HG03460 (cell line): ENCODE measurements around the gene SCGB1C2.

Experiments
- ATAC-seq: cut with Tn5 transposase; IDR thresholded peaks from one replicate; pipeline ENCODE4 v1.9.1; 2021; ENCODE audit not compliant: unreplicated experiment

The SCGB1C2 gene

DNA sequence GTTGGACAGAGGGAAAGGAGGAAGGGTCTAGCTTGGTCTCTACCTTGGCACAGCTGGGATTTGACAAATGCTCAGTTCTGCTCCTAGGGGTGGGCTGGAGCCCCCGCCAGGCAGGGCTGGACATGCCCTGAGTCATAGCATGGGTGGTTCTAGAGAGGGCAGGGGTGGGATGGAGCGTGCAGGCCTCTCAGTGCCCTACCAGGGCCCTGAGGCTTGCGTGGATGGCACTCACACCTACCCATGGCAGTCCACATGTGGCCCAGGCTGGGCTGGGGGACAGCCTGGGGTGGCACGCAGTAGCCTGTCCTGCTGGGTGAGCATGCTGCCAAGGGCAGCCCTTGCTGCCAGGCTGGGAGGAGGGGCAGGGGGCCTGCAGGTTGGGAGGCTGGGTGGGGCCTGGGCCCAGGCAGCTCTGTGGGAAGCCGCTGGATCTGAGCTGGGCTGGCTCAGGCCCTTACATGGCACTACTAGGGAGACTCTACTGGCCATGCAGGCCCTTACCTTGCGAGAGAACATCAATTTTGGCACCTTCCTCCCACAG is 32.8 kb downstream of the SCGB1C2 start:
- no peak for ATAC-seq

DNA sequence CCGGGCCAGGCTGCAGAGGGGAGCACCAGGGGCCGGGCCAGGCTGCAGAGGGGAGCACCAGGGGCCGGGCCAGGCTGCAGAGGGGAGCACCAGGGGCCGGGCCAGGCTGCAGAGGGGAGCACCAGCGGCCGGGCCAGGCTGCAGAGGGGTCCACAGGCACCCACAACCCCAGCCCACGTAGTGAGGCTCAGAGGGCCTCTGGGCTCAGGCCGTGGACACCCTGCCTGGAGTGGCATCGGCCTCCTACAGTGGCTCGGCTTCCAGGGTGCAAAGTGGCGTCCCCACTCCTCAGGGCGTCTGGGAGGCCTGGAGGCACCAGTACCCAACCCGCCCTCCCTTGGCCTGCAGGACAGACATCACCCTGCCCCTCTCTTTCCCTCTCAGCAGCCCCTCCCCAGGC is 34.5 kb downstream of the SCGB1C2 start:
- no peak for ATAC-seq

DNA sequence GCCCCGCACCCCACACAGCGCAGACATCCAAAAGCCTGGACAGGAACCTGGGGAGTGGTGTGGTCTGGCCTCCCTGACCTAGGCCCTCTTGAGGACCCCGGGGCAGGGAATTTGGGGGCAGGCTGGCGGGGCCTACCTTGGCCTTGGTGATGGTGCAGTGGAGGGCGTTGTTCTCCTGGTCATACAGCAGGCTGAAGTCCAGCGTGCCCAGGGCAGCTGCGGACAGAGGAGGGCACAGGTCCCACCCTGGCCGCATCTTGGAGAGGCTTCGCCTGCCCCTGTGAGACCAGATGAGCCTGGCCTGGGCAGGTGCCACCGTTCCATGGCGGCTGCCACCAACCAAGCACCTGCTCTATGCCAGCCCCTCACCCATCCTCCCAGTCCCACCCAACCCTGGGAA is 35.0 kb downstream of the SCGB1C2 start:
- no peak for ATAC-seq

DNA sequence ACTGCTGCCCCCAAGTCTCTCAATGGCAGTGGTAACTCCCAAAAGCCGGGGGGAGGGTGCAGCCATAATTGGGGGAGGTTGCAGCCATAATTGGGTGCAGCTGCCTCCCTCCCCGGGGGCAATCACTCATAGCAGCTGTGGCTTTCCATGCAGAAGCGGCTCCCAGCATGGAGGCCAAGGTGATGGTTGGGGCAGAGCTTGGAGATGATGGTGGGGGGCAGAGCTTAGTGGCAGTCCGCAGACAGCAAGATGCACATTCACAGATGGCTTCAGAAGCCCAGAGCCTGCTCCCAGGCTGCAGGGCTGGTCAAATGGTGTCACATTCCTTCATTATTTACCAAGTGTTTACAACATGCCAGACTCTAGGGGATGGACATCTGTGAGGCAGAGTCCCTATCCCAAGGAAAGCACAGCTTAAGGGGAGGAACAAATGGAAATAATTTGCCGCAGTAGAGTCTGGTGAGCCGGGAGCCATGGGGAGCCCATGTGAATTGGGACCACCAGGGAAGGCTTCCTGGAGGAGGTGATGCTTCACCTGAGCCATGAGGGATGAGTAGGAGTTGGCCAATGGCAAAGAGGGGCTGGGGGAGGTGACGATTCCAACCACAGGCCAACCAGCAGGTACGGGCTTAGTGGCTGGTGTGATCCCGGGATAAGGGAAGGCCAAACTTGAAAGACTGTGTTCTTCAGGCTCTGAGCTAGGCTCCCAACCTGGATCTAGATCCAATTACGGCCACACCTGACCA is 36.0 kb downstream of the SCGB1C2 start:
- no peak for ATAC-seq

DNA sequence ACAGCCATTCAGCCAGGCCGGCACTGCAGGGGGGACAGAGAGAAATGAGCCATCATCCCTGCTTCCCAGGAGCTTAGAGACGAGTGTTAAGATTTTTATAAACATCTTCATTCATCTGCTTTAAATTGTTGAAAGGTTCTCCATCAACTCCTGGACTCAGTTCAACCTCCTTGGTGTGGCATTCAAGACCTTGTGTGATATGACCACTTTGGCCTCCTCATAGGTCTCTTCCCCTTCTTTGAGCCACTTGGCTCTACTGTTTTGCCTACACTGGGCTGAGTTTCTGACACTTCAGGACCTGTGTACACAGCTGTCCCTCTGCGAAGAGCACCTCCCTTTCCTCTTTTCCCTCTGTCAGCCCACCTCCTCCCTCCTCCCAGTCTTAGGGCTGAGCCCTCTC is 39.8 kb downstream of the SCGB1C2 start:
- no peak for ATAC-seq

DNA sequence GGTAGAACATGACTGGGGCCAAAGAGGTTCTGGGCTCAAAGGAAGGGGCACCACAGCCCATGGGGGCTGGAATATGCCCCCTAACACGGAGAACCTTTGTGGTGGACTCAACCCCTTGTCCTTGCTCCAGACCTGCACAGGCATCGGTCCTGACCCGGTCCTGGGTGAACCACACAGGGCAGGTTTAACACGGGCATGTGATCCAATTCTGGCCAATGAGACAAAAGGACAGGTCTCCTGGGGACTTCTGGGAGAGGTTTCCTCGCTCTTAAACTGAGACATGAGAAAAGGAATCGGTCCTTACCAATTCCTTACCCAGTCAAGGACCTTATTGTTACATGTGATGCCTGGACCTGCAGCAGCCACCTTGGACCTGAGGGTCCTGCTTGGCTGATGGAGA is 40.4 kb downstream of the SCGB1C2 start:
- ATAC-seq = no peak

DNA sequence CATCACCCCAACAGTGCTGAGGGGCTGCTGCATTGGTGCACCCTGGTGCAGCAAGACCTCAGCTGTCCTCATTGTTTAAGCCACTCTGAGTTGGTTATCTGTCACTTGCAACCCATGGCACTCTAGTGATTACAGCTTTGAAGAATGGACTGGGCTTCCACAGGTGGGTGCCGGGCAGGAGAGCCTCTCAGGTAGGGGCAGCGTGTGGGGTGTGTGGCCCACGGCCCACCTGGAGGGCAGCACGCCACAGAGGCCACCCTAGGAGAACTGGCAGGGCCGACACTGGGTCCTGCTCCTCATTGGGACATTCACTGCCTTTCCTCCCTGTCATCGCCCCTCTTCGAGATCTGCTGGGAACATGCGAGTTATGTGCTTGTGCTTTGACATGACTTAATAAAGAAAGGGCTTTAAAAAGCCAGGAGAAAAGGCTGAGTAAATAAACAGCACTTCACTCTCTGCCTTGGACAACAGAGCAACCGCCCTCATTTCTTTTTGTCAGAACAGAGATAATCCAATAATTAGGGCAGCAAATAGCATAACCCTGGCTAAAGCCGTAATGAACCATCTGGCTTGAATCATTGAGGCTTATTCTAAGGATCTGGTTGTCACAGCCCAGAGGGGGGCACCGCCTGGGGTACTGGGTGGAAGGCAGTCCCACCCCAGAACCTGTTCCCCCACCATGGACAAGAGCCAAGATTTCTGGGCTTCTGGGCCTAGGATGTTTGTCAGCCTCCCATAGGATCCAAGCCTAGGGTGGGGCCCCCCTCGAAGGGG is 41.1 kb downstream of the SCGB1C2 start:
- no peak for ATAC-seq

DNA sequence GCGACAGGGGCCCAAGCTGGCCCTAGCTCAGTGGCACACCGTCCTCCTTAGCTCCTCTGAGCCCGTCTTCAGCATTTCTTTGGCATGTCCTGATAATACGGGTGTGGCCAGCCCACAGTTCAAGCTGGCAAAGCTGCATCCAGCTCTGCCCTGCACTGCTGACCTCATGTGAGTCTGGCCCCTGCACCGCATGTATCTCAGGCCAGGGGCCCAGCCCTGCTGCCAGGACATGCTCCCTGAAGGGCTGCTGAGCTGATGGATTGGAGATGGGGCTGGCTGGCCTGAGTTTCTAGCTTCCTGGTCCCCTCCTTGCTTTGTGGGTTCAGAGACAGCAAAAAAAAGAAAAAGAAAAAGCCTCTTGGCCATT is 41.7 kb downstream of the SCGB1C2 start:
- no peak for ATAC-seq

DNA sequence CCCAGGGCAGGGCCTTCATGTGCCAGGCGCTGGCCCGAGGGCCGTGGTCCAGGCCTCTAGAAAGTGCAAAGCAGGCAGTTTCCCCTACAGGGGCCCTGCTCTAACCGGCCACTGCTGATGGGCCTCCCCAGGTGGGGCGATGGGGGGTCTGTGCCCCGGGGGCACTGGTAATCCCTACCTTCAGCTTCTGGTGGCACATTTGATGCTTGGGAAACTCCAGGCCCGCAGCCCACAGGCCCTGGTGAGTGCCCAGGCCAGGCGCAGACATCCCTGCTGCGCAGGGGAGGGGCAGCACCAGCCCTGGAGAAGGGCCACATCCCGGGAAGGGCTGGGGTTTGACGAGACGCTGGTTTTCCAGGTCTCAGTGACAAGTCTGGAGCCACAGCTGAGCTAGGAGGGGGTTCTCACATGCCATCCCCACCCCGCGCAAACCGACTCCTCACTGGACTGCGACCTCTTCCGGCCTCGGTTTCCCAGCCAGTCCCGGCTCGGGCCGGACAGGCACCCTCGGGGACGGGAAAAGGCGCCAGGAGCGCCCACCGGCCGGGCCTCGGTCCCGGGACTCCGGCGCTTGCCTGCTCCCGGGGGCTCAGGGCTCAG is 42.5 kb downstream of the SCGB1C2 start:
- no peak for ATAC-seq

DNA sequence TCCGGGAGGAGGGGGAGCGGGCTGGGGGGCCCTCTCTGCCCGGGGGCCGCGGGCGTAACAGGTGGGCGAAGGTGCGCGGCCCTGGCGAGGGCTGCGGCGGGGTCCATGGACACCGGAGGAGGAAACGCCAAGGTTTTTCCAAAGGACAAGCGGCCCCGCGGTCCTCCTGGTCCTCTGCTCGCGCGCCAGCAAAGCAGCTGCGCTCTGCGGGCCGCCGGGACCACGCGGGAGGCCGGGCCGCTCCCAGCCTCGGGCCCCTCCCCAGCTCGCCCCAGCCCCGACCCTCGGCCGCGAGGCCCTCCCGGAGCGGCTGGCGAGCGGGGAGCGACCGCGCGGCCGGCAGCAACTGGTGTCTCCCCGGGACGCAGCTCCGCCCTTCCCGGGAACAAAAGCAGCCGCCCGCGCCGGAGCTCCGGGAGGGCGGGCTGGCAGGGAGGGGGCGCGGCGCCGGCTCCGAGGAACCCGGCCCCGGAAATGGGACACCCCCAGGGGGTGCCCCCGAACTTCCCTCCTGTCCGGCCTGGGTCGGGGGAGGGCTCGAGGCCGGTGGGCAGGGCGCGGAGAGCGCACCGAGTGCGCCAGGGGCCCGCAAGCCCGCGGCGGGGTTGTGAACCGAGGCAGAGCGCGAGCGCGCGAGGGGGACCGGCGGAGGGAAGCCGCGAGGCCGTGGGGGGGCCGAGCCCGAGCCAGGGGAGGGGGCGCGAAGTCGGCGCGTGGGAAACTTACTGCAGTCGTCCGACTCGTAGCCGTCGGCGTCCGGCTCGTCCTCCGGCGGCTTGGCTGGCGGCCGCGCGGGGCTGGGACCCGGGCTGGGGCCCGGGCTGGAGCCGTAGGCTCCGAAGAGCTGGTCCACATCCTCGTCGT is 43.2 kb downstream of the SCGB1C2 start:
- no peak for ATAC-seq

DNA sequence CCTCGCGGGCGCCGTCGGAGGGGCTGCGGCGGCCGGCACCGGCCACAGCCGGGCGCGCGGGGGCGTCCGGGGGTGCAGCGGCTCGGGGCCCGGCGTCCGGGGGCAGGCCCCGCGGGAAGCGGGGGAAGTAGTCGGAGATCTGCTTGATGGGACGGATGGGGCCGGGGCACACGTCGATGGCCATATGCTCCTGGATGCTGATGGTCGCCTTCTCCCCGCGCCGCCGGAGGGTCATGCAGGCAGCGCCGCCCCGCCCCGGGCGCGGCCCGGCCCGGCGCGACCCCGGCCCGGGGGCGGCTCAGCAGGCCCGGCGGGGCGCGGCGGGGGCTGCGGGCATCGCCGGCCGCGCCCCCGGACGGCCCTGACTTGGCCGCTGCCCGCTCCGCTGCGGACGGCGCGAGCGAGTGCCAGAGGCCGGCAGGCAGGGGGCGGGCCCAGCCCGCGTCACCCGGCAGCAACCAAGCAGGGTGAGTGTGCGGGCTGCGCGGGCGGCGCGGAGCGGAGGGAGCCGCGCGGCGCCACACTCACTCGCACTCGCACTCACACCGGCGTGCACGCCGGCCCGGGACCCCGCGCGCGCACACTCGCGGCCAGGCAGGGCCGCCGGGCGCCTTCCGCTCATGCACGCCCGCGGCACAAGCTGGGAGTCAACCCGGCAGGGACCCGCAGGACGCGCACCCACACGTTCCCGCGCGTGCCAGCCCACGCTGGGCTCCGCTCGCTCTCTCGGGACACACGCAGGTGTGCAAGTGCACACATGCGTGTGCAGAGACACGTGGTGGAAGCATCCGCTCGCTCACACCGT is 44.1 kb downstream of the SCGB1C2 start, which contains the start of gene DOC2B:
Gene DOC2B (minus strand): TSS at position 406 of the 805 bp plus-strand sequence. CDS start 171 bp downstream, at position 235.
- ATAC-seq = no peak

DNA sequence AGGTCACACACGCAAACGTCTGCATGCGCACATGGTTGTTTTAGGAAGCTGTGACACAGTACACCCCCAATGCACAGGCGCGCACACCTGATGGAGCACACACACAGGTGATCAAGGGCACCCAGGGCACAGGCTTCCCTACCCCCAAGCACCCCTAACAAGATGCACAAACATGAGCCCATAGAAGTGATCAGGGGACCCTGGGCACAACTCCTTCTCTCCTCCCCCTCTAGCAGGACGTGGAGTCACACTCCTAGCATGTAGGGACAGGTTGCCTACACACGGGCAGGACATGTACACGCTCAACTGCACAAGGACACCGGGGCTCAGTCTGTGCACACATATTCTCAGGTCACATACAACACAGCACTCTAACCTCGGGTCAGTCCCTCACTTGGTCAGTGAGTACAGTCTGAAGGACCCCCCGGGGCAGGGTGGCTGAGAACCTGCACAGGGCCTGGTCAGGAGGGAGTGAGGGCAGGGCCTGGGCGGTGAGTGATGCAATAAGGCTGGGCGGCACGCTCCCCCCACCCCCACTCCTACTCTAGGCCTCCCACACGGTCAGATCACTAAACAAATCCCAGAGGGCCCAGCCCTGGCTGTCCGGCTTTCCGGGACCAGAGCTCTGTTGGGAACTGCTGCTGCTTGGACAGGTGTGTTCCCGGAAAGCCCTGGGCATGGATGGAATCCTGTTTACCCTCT is 44.8 kb downstream of the SCGB1C2 start:
- ATAC-seq = no peak

DNA sequence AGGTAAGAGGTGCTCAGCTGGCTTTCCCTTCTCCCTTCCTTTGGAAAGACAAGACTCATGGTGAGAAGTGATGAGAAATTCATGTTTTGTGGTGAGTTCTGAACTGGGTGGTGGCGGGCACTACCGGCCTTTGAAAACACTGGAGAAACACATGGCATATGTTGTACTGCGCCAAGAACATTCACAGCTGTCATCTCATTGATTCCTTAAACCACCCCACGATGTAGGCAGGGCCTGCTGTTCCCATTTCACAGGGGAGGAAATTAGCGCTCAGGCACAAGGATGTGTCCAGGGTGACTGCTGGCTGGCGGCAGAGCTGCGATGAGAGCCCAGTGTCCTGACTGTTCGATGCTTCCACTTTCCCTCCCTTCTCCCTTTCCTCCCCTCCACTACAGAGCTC is 45.7 kb downstream of the SCGB1C2 start:
- ATAC-seq = no peak

DNA sequence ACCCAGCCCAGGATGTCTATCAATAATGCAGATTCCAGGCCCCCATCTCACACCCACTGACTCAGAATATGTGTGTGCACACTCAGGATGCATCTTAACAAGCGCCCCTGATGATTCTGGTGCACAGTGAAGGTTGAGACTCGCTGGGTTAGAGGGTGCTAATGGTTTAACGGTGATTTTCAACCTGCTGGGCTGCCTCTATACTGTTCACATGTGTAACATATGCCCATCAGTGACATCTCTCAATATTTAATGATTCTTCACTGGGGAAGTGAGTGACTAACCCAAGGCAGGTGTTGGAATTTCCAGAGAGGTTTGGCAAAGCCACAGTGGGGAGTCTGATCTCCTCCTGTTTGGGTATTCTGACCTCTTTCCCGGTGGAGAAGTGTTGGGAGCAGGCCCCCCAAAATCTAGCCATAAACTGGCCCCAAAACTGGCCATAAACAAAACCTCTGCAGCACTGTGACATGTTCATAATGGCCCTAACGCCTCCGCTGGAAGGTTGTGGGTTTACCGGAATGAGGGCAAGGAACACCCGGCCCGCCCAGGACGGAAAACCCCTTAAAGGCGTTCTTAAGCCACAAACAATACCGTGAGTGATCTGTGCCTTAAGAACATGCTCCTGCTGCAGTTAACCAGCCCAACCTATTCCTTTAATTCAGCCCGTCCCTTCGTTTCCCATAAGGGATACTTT is 48.2 kb downstream of the SCGB1C2 start:
- ATAC-seq = no peak

DNA sequence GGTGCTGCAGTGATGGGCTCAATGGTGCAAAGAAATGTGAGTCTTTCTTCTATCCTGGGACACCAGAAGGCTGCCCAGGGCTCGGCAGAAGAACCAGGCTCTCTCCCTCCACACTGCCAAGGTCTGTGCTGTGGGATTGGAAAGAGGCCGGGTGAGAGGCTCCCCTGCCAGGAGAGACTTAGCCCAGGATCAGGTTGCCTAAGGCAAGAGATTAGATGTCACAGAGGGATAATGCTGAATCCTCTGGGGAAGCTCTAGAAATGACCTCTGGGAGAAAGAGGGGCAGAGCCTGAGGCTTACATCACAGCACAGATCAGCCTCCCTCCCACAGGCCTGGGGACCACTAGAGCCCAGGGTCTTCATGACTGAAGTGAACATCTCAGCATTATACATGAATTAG is 49.8 kb downstream of the SCGB1C2 start:
- ATAC-seq = no peak
